Panc1 (cell line): ENCODE data around the gene KIF1C. TPM values are rescaled to one million over a fixed set of nuclear protein-coding genes. Genes with fewer than 3 reads are reported as not detected.

Experiments
- ATAC-seq: fragments of 200-7000 bp; cut with Tn5 transposase; 2 replicates; pipeline ENCODE4 v1.9.1; 2020; ENCODE audit warnings: mild to moderate bottlenecking, moderate library complexity
- BruUV-seq: library from RNA; stranded (reverse); fragments of 400-500 nt; replicated peaks from 2 replicates; lab custom pipeline; 2021; lab: Mats Ljungman, UMichigan
- CTCF ChIA-PET: fragments of 300-600 bp; sonication (Branson Sonifier 250); formaldehyde crosslinking; loops from one replicate; lab custom pipeline; 2022; ENCODE audit warnings: antibody characterized with exemption; lab: Charles Lee
- POLR2A ChIA-PET: fragments of 300-600 bp; sonication (Branson Sonifier 250); formaldehyde crosslinking; loops from one replicate; lab custom pipeline; 2022; ENCODE audit warnings: antibody characterized with exemption; lab: Charles Lee
- DNase-seq: peaks from one replicate; pipeline ENCODE4 v3.0.0-alpha.2; 2010; ENCODE audit warnings: low read depth, low spot score
- H3K27ac ChIP-seq: 2 replicates; pipeline ENCODE4 v1.5.1; 2011; ENCODE audit warnings: mild to moderate bottlenecking, low read length, inconsistent platforms
- H3K27me3 ChIP-seq: fragments of 200-500 bp; sonication (Bioruptor generic); 2 replicates; pipeline ENCODE4 v1.6.0; 2014; ENCODE audit warnings: low read length, inconsistent platforms; ENCODE audit not compliant: control insufficient read depth, insufficient read depth
- H3K36me3 ChIP-seq: fragments of 200-500 bp; sonication (Bioruptor generic); 2 replicates; pipeline ENCODE4 v1.5.1; 2014; ENCODE audit warnings: inconsistent platforms, mild to moderate bottlenecking, low read length, moderate library complexity; ENCODE audit not compliant: control insufficient read depth, insufficient read depth
- H3K4me1 ChIP-seq: 2 replicates; pipeline ENCODE4 v1.5.1; 2011; ENCODE audit warnings: inconsistent platforms, mild to moderate bottlenecking, low read length, moderate library complexity; ENCODE audit not compliant: control insufficient read depth, insufficient read depth
- H3K4me3 ChIP-seq, 2 experiments: 2 replicates each; pipeline ENCODE4 v1.5.1; 2011 to 2012; ENCODE audit warnings: low read depth in 2 of 2, low read length in 2 of 2, mild to moderate bottlenecking in 2 of 2, inconsistent platforms in 1 of 2, moderate library complexity in 1 of 2
- H3K9me3 ChIP-seq: fragments of 200-500 bp; sonication (Bioruptor generic); 2 replicates; pipeline ENCODE4 v1.5.1; 2014; ENCODE audit warnings: low read depth, mild to moderate bottlenecking, inconsistent platforms, low read length, moderate library complexity; ENCODE audit not compliant: control insufficient read depth, insufficient read depth
- POLR2AphosphoS5 ChIP-seq: IDR thresholded peaks from 2 replicates; pipeline ENCODE4 v1.6.1; 2012; ENCODE audit warnings: mild to moderate bottlenecking, low read depth, low read length, moderate library complexity
- SIN3A ChIP-seq: IDR thresholded peaks from 2 replicates; pipeline ENCODE4 v1.6.1; 2012; ENCODE audit warnings: low read depth, mild to moderate bottlenecking, low read length, moderate library complexity, borderline replicate concordance; ENCODE audit not compliant: insufficient read depth
- TCF7L2 ChIP-seq: IDR thresholded peaks from 2 replicates; pipeline ENCODE4 v1.6.1; 2011; ENCODE audit warnings: mild to moderate bottlenecking, low read depth, low read length, inconsistent platforms
- in situ Hi-C: cut with HindIII; loops from 2 replicates; pipeline ENCODE4 v1.10.0; 2016; ENCODE audit warnings: low sequenced_read_pairs, low pct_unique_long_range_greater_than_20kb
- intact Hi-C: fragments of 100-400 bp; cut with micrococcal nuclease; formaldehyde crosslinking; loops from one replicate; pipeline ENCODE4 v1.10.0; 2022; ENCODE audit not compliant: unreplicated experiment
- total RNA-seq: library from RNA; stranded (reverse); gene quantifications from one replicate; pipeline ENCODE4 v1.2.1, GENCODE V29; 2021; ENCODE audit not compliant: unreplicated experiment
- TF ChIP-seq, protein P1 (sequence below), 2 experiments: IDR thresholded peaks; 2 replicates each; pipeline ENCODE4 v1.6.1; 2011 to 2012; ENCODE audit warnings: low read depth in 2 of 2, control low read depth in 1 of 2, low read length in 1 of 2, mild to moderate bottlenecking in 1 of 2, moderate library complexity in 1 of 2; ENCODE audit not compliant: insufficient read depth in 1 of 2
- TF ChIP-seq, protein P2 (sequence below): fragments of 450-650 bp; IDR thresholded peaks from 2 replicates; pipeline ENCODE4 v1.5.1; 2017; ENCODE audit warnings: mild to moderate bottlenecking

KIF1C gene
- total RNA-seq, 1 experiment from 2014 or later, result 117 TPM

DNA sequence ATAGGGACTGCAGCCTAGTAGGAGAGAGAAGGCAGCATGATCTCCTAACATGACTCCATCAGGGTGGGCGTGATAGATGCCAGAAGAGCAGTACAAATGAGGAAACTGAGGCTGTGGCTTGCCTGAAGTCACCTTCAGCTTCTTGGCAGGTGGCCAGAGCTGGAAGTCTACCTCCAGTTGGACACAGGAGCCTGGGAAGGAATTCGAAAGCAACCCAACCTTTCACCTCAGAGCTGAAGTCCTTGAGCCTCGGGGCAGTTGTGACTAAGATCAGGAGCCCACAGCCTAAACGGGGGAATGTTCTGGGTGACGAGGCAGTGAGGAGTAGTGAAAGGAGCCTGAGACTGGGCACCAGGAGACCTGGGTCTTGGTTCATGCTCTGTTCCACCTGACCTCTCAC, 46.9 kb downstream of the KIF1C start:
- no peak for DNase-seq

DNA sequence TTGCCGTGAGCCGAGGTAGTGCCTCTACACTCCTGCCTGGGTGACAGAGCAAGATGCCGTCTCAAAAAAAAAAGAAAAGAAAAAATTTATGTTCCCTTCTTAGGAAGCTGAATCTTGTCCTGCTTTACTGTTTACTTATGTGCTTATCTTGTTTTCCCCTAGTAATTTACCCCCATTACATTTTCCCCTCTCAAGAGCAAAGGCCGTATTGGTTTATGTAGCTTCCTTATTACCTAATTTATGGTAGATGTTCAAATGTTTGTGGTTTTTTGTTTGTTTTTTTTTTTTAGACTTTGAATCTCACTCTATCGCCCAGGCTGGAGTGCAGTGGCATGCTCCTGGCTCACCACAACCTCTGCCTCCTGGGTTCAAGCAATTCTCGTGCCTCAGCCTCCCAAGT, 47.7 kb downstream of the KIF1C start:
- TF ChIP-seq, protein P1, sequence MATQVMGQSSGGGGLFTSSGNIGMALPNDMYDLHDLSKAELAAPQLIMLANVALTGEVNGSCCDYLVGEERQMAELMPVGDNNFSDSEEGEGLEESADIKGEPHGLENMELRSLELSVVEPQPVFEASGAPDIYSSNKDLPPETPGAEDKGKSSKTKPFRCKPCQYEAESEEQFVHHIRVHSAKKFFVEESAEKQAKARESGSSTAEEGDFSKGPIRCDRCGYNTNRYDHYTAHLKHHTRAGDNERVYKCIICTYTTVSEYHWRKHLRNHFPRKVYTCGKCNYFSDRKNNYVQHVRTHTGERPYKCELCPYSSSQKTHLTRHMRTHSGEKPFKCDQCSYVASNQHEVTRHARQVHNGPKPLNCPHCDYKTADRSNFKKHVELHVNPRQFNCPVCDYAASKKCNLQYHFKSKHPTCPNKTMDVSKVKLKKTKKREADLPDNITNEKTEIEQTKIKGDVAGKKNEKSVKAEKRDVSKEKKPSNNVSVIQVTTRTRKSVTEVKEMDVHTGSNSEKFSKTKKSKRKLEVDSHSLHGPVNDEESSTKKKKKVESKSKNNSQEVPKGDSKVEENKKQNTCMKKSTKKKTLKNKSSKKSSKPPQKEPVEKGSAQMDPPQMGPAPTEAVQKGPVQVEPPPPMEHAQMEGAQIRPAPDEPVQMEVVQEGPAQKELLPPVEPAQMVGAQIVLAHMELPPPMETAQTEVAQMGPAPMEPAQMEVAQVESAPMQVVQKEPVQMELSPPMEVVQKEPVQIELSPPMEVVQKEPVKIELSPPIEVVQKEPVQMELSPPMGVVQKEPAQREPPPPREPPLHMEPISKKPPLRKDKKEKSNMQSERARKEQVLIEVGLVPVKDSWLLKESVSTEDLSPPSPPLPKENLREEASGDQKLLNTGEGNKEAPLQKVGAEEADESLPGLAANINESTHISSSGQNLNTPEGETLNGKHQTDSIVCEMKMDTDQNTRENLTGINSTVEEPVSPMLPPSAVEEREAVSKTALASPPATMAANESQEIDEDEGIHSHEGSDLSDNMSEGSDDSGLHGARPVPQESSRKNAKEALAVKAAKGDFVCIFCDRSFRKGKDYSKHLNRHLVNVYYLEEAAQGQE (IDR thresholded peaks at IDR 0.05; ENCODE audit: insufficient read depth in 1 of 2, low read depth in 2 of 2, low read length in 1 of 2), result no peak
- TF ChIP-seq TCF7L2 (no peak), POLR2AphosphoS5 (no peak), SIN3A (no peak)
- TF ChIP-seq, protein P2, sequence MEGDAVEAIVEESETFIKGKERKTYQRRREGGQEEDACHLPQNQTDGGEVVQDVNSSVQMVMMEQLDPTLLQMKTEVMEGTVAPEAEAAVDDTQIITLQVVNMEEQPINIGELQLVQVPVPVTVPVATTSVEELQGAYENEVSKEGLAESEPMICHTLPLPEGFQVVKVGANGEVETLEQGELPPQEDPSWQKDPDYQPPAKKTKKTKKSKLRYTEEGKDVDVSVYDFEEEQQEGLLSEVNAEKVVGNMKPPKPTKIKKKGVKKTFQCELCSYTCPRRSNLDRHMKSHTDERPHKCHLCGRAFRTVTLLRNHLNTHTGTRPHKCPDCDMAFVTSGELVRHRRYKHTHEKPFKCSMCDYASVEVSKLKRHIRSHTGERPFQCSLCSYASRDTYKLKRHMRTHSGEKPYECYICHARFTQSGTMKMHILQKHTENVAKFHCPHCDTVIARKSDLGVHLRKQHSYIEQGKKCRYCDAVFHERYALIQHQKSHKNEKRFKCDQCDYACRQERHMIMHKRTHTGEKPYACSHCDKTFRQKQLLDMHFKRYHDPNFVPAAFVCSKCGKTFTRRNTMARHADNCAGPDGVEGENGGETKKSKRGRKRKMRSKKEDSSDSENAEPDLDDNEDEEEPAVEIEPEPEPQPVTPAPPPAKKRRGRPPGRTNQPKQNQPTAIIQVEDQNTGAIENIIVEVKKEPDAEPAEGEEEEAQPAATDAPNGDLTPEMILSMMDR, result no peak
- ChIA-PET CTCF (no interaction called here), POLR2A (no interaction called here)
- DNase-seq (no peak), ATAC-seq (no peak)
- H3K9me3 ChIP-seq, result no peaks in the 10 kb centered on the region
- in situ Hi-C loops, result no loop called here
- H3K36me3 ChIP-seq, result no peaks in the 10 kb centered on the region
- no peaks in the 10 kb centered on the region for H3K27me3 ChIP-seq
- intact Hi-C loops, result no loop called here
- H3K4me1 ChIP-seq, result no peaks in the 10 kb centered on the region
- no peak overlapping the region for H3K27ac ChIP-seq
- BruUV-seq, result no TSS peak
- H3K4me3 ChIP-seq, result no peak overlapping the region

More for the DNA sequence above, 46.9 kb downstream of the KIF1C start:
- no peaks in the 10 kb centered on the region for H3K4me1 ChIP-seq
- no peak overlapping the region for H3K4me3 ChIP-seq
- in situ Hi-C loops, result no loop called here
- CTCF ChIA-PET, result interaction anchor here (0.7 kb wide), 1 partner anchor 11 kb away, joined by 3 read pairs; no protein-coding TSS in a partner anchor
- TF ChIP-seq, protein P2, result no peak
- TF ChIP-seq TCF7L2 (no peak), SIN3A (no peak), POLR2AphosphoS5 (no peak)
- TF ChIP-seq, protein P1 (IDR thresholded peaks at IDR 0.05; ENCODE audit: insufficient read depth in 1 of 2, low read depth in 2 of 2, low read length in 1 of 2), result no peak
- BruUV-seq, result no TSS peak
- no peaks in the 10 kb centered on the region for H3K9me3 ChIP-seq
- no peaks in the 10 kb centered on the region for H3K36me3 ChIP-seq
- intact Hi-C loops, result no loop called here
- ATAC-seq, result no peak
- H3K27me3 ChIP-seq, result no peaks in the 10 kb centered on the region
- POLR2A ChIA-PET, result no interaction called here
- H3K27ac ChIP-seq, result no peak overlapping the region
